GM12875 (cell line): ENCODE measurements around the gene CHSY3.

Experiments
- H3K4me3 ChIP-seq: one replicate; pipeline ENCODE4 v1.5.1; 2011; ENCODE audit warnings: low read depth, low read length, control low read depth
- TF ChIP-seq, protein P1 (sequence below): IDR thresholded peaks from 2 replicates; pipeline ENCODE4 v1.5.1; 2011; ENCODE audit warnings: low read depth, mild to moderate bottlenecking, control low read depth, inconsistent platforms, low read length, moderate library complexity, borderline replicate concordance; ENCODE audit not compliant: insufficient read depth

Gene CHSY3

DNA sequence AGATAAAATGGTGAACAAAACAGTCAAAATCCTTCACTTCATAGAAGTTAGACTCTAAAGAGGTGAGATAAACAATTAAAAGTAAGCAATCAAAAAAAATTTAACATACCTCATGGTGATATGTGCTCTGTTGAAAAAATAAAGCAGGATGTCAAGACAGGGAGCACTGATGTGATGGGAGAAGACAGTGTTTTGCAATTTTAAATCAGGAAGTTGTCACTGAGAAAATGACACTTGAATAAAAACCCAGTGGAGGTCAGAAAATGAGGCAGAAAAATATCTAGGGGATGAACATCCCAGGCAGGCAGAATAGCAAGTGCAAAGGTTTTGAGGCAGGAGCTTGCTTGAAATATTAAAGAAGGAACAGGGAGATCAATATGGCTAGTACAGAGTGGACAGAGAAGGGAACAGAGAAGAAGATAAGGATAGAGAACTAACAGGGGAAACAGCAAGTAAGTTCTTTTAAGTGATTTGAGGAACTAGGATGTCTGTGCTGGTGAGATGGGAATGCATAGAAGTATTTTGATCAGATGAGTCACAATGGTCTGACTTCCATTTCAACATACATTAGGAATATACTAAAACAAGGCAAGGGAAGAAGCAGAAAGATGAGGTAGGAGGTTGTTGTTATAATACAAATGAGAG, 130.4 kb downstream of the CHSY3 start:
- H3K4me3 ChIP-seq, result no peak overlapping the region
- TF ChIP-seq, protein P1, sequence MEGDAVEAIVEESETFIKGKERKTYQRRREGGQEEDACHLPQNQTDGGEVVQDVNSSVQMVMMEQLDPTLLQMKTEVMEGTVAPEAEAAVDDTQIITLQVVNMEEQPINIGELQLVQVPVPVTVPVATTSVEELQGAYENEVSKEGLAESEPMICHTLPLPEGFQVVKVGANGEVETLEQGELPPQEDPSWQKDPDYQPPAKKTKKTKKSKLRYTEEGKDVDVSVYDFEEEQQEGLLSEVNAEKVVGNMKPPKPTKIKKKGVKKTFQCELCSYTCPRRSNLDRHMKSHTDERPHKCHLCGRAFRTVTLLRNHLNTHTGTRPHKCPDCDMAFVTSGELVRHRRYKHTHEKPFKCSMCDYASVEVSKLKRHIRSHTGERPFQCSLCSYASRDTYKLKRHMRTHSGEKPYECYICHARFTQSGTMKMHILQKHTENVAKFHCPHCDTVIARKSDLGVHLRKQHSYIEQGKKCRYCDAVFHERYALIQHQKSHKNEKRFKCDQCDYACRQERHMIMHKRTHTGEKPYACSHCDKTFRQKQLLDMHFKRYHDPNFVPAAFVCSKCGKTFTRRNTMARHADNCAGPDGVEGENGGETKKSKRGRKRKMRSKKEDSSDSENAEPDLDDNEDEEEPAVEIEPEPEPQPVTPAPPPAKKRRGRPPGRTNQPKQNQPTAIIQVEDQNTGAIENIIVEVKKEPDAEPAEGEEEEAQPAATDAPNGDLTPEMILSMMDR, result no peak

DNA sequence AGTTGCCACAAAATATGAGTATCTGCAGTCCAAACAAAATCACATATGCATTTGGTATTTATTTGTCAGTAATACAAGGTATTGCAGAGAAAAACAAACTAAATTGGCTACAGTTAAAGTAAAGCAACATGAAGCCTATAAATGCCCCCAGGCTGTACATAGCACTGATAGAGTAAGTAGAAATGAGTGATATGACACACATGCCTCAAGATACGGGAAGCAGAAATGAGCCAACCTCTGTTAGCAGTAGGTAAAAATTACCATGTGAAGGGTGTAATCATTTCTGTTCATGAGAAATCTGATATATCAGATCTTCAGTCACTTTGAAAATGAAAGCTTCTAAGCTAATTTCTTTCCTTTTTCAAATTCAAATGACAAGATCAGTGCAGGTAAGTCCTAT, 131.1 kb downstream of the CHSY3 start:
- TF ChIP-seq, protein P1, result no peak
- no peak overlapping the region for H3K4me3 ChIP-seq

DNA sequence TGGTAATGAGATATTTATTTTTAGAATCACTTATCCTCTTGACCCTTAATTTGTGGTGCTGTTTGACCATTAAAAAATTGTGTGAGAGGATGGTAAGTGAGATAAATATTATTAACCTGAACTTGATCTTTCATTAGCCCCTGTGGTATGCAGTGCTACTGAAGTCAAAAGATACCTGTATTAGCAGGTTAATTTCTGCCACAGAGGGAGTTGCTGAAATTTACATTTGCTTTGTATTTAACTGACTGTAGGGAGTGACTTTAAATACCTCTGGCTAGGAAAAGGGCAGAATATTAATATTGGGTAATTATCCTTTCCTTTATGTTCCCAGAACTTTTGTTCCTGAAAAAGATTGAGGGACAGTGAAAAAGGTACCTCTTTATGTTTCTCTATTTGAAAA, 133.6 kb downstream of the CHSY3 start:
- H3K4me3 ChIP-seq, result no peak overlapping the region
- TF ChIP-seq, protein P1, result no peak

DNA sequence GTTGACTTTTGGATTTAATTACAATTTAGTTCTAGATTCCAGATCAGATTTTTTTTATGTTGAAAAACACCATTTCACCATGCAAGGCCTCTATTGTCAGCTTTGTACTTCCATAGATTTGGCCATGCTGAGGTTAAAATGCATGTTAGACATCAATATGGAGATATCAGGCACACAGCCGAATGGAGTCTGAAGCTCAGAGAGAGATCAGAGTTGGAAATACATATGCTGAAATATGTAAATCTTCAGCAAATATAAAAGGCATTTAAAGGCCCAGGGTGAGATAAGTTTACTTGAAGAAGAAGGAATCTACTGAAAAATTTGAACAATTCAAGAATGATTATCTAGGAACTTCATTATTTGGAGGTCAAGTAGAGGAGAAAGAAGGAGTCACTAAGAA, 139.6 kb downstream of the CHSY3 start:
- TF ChIP-seq, protein P1, result no peak
- no peak overlapping the region for H3K4me3 ChIP-seq

DNA sequence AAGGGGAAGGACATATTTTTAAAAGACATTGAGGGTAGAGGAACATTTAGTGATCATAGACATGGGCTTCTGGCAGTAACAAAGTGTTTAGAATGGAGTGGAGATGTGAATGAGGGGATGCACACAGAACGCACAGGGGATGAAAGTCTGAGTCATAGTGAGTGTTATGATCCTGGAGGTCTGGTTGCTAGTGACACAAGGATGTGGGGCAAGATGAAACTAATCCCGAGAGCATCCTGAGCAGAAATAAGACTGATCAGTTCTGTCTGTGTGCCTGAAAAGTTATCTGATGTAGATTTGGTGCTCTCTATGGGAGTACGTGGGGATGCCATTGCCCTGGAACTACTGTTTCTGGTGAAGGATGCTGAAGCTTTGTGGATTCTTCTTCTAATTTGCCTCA, 141.1 kb downstream of the CHSY3 start:
- TF ChIP-seq, protein P1, result no peak

DNA sequence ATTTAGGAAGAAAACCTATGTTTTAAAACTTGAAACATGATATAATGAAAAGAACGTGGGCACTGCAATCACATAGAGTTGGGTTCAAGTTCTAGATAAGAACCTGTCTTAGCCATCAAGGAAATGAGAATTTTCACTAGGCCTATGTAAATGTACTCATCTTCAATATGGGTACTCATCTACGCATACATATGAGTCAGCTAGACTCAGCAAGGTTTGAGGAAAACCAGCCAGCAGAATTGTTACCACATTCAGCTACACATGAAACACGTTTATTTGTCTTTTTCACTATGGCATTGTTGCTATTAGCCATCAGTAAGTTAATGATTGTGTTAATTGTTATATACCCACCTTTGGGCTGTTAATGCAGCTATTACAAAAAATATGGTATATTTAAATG, 146.3 kb downstream of the CHSY3 start:
- H3K4me3 ChIP-seq, result no peak overlapping the region

More for the DNA sequence above, 141.1 kb downstream of the CHSY3 start:
- H3K4me3 ChIP-seq, result no peak overlapping the region

DNA sequence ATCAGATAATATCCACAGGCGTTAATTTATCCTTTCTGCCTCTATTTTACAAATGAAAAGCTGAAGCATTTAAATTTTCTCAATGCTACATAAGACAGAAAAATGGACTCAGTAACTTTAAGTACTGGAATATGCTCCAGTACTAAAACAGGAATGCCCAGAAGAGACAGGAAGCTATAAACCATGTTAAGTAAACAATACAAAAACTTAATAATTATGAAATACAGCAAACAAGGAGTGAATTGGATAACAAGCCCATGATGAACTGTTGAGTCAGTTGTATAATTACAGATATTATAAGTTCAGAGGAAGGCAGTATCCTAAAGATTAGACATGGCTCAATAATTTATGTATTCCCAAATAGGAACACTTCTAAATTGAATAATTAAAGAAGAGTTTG, 148.5 kb downstream of the CHSY3 start:
- TF ChIP-seq, protein P1, result no peak

More for the DNA sequence above, 146.3 kb downstream of the CHSY3 start:
- TF ChIP-seq, protein P1, result no peak

More for the DNA sequence above, 148.5 kb downstream of the CHSY3 start:
- no peak overlapping the region for H3K4me3 ChIP-seq
